ENCODE measurements around the gene CYTH3.

The CYTH3 gene

GRCh38 chr7:6178298-6179029 is 94.0 kb downstream of the CYTH3 start:
- in situ Hi-C loops (cut with MboI; ENCODE audit: low pct_unique_long_range_greater_than_20kb, low sequenced_read_pairs): no loop called here
- no peak for DNase-seq

- in situ Hi-C loops (cut with MboI; ENCODE audit: low pct_unique_long_range_greater_than_20kb, low sequenced_read_pairs): no loop called here
- peak; percentile 48 for DNase-seq
Observed at GRCh38 chr7:6175645-6176044, 96.8 kb downstream of the CYTH3 start.

DNA sequence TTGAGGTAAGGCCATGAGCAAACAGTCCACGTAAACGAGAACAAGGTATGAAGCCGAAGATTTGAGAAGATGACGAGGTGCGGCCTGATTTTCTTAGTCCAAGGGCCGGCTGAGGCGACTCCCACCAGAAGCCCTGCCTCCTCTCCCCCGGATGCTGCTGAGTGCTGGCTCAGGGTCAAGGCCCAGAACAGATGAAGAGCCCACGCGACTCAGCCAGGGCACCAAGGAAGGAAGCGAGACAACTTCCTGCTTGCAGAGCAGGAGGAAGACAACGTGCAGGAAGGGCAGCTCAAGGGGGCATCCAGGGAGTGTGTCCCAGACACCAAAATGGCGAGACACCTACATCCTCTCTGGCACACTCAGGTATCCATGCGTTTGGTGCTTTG is 99.5 kb downstream of the CYTH3 start:
- no peak for DNase-seq
- in situ Hi-C loops (cut with MboI; ENCODE audit: low pct_unique_long_range_greater_than_20kb, low sequenced_read_pairs): no loop called here

DNA sequence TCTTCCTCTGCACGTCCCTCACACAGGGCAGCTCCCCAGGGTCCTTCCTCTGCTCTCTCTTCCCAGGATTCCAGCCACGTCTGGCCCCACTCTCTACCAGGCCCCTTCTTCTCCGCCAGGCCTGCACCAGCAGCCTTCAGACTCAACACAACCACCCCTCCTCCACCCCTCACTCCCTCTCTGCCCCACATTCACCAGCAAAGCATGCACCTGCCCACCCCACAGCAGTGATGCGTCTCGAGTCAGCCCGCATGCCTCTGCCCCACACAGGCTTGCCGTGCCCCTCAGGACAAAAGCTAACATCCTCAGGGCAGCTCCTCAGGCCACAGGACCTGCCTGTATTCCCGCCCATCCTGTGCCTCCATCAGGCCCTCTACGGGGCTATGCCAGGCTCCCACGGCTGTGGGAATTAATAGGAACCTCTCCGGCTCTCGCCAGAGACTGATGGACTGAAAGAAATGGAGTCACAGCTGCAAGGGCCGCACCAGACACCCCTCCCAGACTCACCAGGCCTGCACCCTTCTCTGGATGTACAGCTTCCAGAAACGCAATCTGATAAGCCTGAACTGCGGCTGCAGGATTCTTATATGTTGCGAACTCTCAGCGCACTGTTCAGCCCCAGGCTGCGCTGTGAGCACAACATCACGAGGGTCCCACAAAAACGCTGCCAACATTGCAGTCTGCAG is 100.1 kb downstream of the CYTH3 start:
- in situ Hi-C loops (cut with MboI; ENCODE audit: low pct_unique_long_range_greater_than_20kb, low sequenced_read_pairs): no loop called here
- no peak for DNase-seq

DNA sequence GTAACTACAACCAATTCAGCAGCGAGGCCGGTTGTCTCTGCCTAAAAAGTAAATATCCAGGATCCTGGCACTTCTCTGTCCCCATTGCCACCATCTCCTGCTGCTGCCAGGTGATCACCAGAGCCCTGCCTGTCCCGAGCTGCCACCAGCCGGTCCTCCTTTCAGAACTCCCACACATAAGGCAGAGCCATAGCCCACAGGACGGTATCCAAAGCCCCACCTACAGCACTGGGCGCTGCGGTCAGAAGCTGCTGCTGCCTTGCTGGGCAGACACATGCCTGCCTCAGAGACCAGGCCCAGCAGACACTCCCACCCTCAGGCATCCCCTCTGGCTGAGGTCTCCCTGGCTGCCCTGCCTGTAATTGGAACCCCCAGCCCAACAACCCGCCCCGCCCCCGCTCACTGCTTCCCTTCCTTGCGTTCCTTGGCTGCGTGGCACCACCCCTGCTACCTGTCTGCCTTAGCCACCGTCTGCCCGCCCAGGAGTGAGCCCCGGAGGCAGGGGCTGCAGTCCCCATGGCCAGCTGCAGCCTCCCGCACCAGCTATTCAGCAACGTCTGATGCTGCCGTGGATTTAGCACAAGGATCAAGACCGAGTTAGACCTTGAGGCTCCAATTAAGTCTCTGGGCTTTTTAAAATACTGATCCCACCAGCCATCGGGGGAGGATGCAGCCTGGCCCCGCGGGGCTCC is 100.7 kb downstream of the CYTH3 start:
- in situ Hi-C loops (cut with MboI; ENCODE audit: low pct_unique_long_range_greater_than_20kb, low sequenced_read_pairs): no loop called here
- DNase-seq: no peak

DNA sequence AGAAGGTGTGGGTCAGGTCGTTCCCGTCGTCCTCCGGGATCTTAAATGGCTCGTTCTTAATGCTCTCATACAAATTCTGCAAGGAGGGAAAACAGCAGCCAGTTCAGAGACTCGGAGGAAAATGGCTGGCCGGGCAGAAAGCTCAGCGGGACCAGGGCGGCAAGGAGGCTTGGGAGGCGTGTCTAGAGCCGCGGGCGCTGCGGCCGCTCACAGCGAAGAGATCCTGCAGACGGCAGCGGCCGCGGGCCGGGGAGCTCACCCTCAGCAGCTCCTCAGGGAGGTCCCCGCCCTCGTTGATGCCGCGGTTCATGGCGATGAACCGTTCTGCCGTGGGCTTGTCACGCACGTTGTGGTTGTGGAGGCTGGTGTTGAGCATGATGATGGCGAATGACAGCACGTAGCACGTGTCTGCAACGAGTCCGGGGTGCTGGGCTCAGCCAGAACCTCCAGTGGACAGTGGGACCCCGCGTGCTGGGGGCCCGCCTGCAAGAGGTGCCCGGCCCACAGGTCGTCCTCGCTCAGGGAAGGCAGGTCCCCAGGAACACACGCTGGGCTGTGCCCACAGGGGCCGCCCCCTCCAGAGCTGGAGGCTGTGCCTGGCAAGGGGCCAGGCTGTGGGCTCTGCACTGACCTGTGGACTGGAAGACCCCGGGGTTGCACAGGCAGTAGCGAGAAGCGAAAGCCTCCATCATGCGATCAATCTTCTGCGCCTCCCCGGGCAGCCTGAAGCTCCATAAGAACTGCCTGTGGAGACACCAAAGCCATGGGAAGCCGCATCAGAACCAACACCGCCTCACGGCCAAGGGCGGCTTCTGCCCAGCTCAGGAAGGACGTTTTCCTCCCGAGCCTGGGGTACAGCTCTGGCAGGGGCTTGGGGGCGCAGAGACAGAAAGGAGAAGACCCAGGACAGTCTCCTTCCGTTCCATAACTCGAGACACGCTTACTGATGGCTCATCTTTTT is 101.6 kb downstream of the CYTH3 start:
- no peak for DNase-seq
- in situ Hi-C loops (cut with MboI; ENCODE audit: low pct_unique_long_range_greater_than_20kb, low sequenced_read_pairs): no loop called here

GRCh38 chr7:6169805-6170520 is 102.5 kb downstream of the CYTH3 start:
- DNase-seq: no peak
- in situ Hi-C loops (cut with MboI; ENCODE audit: low pct_unique_long_range_greater_than_20kb, low sequenced_read_pairs): no loop called here

- DNase-seq: no peak
- in situ Hi-C loops (cut with MboI; ENCODE audit: low pct_unique_long_range_greater_than_20kb, low sequenced_read_pairs): no loop called here
Observed at GRCh38 chr7:6168477-6168868, 104.0 kb downstream of the CYTH3 start.

DNA sequence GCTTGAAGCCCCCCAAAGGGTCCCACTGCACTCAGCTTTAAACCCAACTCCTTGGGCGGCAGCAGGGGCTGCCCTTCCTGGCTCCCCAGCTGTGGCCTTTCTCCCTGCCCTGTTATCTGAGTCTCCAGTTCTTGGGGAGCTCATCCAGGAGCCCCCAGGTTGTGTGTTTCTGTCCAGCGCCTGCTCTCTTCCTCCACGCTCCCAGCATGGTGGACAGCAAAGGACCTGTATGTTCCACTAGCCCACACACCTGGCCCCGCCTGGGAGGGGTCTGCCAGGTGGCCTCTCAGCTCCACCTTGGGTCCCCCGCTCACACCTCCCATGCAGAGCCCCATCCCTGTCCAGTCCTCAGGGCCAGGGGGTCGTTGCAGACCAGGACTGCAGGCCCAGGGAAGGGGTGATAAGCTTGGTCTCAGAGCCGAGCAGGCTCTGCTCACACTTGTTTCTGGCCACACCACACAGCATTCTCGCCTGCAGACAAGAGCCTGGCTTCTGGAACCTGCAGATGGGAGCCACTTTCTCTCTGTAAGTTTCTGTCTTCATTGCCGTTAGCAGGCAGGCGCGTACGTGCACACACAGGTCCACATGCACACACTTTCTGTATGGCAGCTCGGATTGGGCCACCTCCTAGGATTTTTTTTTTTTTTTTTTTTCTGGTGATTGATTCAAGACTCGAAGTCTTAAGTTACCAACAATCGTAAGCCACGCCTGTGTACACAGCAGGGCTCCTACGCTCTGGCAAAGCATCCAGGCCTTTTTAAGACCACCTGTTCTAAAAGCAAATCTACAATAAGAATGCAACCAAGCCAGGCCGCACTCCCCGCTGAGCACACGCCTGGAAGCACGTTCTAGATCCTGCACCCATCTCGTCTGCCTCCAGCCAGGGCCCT is 104.6 kb downstream of the CYTH3 start:
- no peak for DNase-seq
- in situ Hi-C loops (cut with MboI; ENCODE audit: low pct_unique_long_range_greater_than_20kb, low sequenced_read_pairs): no loop called here

DNA sequence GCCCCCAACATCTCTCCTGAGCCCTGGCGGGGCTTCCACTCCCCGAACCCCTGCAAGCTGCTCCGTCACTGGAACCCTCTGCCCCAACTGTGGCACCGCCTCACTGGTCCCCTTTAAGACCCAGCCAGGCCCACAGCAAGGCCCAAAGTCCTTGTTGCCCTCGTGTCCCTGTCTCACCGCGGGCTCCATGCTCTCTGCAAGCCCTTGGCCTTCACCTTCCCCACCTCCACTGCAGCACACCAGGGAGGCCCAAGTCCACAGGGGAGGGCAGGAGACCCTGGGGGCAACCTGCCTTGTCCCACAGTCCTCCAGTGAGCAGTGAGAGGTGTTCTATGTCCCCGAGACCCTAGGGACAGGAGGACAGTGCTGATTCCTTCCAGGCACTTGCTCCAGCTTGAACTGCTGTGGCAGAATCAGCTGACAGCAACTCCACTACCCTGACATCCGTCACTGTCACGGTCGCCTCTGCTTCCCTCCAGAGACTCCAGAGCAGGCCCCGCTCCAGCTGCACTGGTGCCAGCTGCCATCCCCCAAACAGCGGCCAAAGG is 105.3 kb downstream of the CYTH3 start:
- in situ Hi-C loops (cut with MboI; ENCODE audit: low pct_unique_long_range_greater_than_20kb, low sequenced_read_pairs): no loop called here
- DNase-seq: no peak

DNA sequence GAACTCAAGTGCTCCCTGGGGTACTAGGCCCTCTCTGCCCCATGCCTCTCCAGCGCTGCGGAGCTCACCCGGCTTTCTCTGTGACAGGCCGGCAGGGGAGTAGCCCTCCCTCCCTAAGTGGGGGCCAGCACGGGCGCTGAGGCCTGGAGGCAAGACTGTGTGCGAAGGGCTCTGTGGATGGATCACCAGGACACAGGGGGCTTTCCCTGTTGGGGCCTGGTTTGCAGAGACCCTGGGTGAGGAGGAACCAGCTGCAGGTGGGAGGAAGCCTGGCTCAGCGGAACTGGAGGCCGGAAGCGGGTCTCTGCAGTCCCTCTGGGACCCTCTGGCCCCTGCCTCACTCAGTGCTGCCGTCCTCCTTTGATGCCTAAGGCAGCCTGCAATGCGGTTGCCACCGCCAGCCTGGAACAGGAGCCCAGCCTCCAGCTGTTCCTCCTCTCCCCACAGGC is 106.0 kb downstream of the CYTH3 start:
- in situ Hi-C loops (cut with MboI; ENCODE audit: low pct_unique_long_range_greater_than_20kb, low sequenced_read_pairs): no loop called here
- no peak for DNase-seq

DNA sequence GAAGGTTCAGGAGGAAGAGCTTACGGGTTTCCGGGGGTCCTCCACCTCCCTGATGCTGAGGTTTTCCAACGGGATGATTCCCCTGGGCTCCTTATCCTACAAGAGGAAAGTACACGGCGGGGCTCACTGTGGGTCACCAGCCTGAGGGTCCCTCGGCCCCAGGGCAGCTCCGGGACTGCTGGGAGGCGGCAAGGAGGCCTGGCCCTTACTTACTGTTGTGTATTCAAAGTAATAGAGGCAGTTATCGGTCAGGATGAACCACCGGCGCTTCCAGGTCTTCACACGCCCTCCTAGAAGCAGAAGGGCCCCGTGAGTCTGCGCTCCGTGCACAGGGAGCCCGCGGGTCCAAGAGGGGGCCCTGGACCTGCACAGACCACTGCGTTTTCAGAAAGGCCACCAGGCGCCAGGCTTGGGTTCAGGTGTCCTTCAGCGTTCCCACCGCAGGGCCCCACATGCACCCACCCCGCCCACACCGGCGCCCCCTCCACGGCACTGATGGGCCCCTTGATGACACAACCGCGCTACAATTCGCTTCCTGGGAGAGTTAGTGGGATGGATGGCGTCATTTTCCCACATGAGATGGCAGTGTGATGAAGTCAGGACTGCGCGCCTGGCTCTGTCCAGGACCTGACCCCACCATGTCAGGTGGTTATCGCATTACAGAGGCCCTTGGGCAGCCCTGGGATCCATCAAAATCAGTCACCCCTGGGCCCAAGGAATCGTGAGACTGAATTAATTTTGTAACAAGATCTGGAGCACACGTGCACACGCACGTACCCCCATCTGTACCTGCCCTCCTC is 106.7 kb downstream of the CYTH3 start:
- DNase-seq: no peak
- in situ Hi-C loops (cut with MboI; ENCODE audit: low pct_unique_long_range_greater_than_20kb, low sequenced_read_pairs): no loop called here

DNA sequence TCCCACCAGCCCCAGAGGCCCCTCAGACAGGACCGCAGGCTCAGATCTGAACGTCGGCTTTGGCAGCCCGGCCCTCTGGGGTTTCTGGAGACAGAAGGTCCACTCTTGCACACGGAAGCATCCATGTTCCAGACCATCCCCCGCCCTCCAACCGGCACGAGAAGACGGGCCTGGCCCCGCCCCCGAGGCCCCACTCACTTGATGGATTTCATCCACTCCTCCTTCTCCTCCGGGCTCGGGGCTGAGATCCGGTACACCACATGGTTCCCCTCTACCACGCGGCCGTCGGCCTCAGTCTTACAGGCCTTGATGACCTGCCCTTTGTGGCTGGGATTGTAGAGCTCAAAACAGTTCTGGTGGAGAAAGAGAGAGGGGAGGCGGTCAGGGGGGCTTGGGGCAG is 107.3 kb downstream of the CYTH3 start:
- no peak for DNase-seq
- in situ Hi-C loops (cut with MboI; ENCODE audit: low pct_unique_long_range_greater_than_20kb, low sequenced_read_pairs): no loop called here

GRCh38 chr7:6164491-6164890 is 107.9 kb downstream of the CYTH3 start:
- DNase-seq: no peak
- in situ Hi-C loops (cut with MboI; ENCODE audit: low pct_unique_long_range_greater_than_20kb, low sequenced_read_pairs): no loop called here

DNA sequence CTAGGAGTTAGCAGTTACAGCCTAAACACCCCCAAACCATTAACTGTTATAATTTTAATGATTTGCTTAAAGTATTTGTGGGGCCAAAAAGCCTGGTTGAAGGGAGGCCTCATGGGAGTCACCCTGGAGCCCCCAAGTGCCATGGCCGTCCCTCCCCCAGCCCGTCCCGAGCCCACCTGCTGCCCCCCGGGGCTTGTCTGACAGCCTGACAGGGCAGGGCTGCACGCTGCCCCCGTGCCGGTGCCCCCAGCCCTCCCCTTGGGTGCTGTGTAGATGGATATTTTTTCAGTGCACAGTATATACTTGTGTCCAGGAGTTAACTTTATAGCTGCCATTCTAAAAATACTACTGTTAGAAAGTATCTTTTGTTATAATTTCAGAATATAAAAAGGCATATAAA is 108.4 kb downstream of the CYTH3 start:
- in situ Hi-C loops (cut with MboI; ENCODE audit: low pct_unique_long_range_greater_than_20kb, low sequenced_read_pairs): no loop called here
- DNase-seq: no peak

- DNase-seq: no peak
- in situ Hi-C loops (cut with MboI; ENCODE audit: low pct_unique_long_range_greater_than_20kb, low sequenced_read_pairs): no loop called here
Observed at GRCh38 chr7:6163402-6163801, 109.0 kb downstream of the CYTH3 start.
